SK-N-MC (cell line): ENCODE measurements around the gene KCNC3.

Source experiments
- DNase-seq: peaks from one replicate; pipeline ENCODE4 v3.0.0-alpha.2; 2011; ENCODE audit warnings: low read depth, low spot score
- H3K27ac ChIP-seq: fragments of 200-600 bp; sonication (generic); 2 replicates; pipeline ENCODE4 v1.5.1; 2016; ENCODE audit warnings: mixed run types
- H3K36me3 ChIP-seq: fragments of 200-600 bp; sonication (generic); 2 replicates; pipeline ENCODE4 v1.6.1; 2017; ENCODE audit warnings: antibody characterized with exemption, low read length, mixed read lengths; ENCODE audit not compliant: insufficient read depth
- H3K4me3 ChIP-seq: fragments of 200-600 bp; sonication (generic); 2 replicates; pipeline ENCODE4 v1.5.1; 2016
- H3K9ac ChIP-seq: fragments of 200-600 bp; sonication (generic); 2 replicates; pipeline ENCODE4 v1.8.0; 2017; ENCODE audit warnings: mixed run types, mixed read lengths; ENCODE audit not compliant: insufficient read length
- H3K9me3 ChIP-seq: fragments of 200-600 bp; sonication (generic); 2 replicates; pipeline ENCODE4 v1.6.1; 2017; ENCODE audit warnings: low read depth, mild to moderate bottlenecking, antibody characterized with exemption, low read length, moderate library complexity, mixed read lengths
- EZH2 ChIP-seq: fragments of 200-600 bp; sonication (generic); IDR thresholded peaks from one replicate; pipeline ENCODE4 v1.6.1; 2017; ENCODE audit warnings: antibody characterized with exemption
- FOXP2 ChIP-seq: optimal IDR thresholded peaks from 2 replicates; pipeline ENCODE3; 2011; ENCODE audit warnings: mild to moderate bottlenecking, moderate library complexity; ENCODE audit not compliant: insufficient read depth; ENCODE audit errors: extremely low read length, control extremely low read depth
- POLR2AphosphoS5 ChIP-seq: IDR thresholded peaks from 2 replicates; pipeline ENCODE4 v1.6.1; 2012; ENCODE audit warnings: mild to moderate bottlenecking, low read depth, low read length, borderline replicate concordance

KCNC3 gene

DNA sequence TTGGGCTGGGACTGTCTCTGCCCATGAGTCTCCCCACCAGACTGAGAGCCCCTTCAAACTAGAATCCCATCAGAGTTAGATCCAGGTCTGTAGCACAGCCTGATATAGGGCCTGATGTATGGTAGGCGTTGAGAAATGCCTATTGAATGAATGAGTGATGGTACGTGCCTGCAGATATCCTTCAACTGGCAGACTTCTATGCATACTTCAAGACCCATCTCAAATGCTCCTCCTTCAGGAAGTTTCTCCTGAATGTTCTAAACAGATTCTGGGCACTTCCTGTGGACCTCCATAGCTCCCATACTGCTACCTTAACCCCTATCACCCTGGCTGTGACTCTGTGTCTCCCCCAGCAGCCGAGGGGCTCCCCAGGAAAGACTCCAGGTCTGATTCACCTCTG lies 48.2 kb downstream of the KCNC3 start:
- H3K36me3 ChIP-seq = no peaks in the 10 kb centered on the region
- no peaks in the 10 kb centered on the region; the same call in 1 of the 2 replicates for H3K9me3 ChIP-seq
- DNase-seq = no peak
- no peak overlapping the region for H3K4me3 ChIP-seq
- no peak overlapping the region for H3K9ac ChIP-seq
- no peak overlapping the region for H3K27ac ChIP-seq
- TF ChIP-seq POLR2AphosphoS5 (no peak), EZH2 (no peak)

DNA sequence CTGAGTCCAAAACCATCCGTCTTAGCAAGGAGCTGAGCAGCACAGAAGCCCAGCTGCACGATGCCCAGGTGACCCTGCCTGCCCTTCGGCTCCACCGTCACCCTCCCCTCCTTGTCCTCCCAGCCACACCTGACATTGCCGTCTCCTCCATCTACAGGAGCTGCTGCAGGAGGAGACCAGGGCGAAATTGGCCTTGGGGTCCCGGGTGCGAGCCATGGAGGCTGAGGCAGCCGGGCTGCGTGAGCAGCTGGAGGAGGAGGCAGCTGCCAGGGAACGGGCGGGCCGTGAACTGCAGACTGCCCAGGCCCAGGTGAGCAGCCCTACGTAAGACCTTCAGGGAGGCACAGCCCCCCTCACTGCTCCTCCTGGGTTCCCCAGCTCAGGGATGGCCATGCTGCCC lies 49.1 kb downstream of the KCNC3 start:
- H3K9me3 ChIP-seq = no peaks in the 10 kb centered on the region
- no peak overlapping the region for H3K4me3 ChIP-seq
- no peak overlapping the region for H3K27ac ChIP-seq
- DNase-seq = no peak
- no peaks in the 10 kb centered on the region for H3K36me3 ChIP-seq
- no peak overlapping the region for H3K9ac ChIP-seq
- no peak for TF ChIP-seq POLR2AphosphoS5
- TF ChIP-seq EZH2 = no peak
- TF ChIP-seq FOXP2 = no peak

DNA sequence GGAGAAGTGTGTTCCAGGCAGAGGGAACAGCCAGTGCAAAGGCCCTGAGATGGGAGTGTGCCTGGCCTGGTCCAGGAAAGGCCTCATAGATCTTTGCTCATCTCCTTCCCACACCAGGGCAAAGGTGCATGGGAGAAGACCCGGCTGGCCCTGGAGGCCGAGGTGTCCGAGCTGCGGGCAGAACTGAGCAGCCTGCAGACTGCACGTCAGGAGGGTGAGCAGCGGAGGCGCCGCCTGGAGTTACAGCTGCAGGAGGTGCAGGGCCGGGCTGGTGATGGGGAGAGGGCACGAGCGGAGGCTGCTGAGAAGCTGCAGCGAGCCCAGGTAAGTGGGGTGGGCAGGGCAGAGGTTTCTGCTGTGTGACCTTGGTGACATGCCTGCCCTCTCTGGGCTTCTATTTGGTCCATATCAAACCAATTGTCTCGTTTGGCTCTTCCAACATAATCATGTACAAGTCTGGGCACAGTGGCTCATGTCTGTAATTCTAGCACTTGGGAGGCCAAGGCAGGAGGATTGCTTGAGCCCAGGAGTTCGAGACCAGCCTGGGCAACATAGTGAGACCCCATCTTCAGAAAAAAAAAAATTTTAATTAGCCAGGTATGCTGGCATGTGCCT lies 51.1 kb downstream of the KCNC3 start:
- TF ChIP-seq POLR2AphosphoS5 (no peak), FOXP2 (no peak), EZH2 (no peak)
- no peak for DNase-seq
- H3K9me3 ChIP-seq = no peaks in the 10 kb centered on the region

DNA sequence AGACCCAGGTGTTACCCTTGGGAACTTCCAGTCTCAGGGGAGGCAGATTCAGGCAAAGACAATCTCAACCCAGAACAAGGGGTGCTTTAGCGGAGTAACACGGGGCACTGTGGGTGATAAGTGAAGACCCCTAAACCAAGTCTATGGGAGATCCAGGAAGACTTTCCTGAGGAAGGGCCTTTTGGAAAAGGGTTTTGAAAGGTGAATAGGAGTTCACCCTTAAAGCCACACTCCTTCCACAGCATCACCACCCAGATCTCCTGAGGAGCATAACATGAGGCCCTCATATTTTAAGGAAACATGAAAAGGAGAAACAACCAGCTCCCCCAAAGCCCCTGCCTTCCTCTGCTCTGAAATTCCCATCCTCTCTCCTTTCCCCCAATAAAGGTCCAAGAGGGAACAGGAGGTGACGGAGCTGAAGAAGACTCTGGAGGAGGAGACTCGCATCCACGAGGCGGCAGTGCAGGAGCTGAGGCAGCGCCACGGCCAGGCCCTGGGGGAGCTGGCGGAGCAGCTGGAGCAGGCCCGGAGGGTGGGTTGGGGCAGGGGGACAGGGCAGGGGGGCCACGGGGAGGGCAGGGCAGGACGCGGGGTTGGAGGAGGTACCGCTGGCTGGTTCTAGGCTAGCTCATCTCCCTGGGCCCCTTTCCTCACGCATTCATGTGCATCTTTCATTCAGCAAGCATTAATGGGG lies 52.7 kb downstream of the KCNC3 start:
- DNase-seq = no peak
- H3K27ac ChIP-seq = no peak overlapping the region
- H3K9me3 ChIP-seq = no peaks in the 10 kb centered on the region
- H3K4me3 ChIP-seq = no peak overlapping the region
- H3K9ac ChIP-seq = no peak overlapping the region
- no peaks in the 10 kb centered on the region for H3K36me3 ChIP-seq
- TF ChIP-seq EZH2 = no peak
- TF ChIP-seq FOXP2 = no peak

More for the DNA sequence above, 51.1 kb downstream of the KCNC3 start:
- Histone ChIP-seq H3K36me3 (no peaks in the 10 kb centered on the region), H3K4me3 (no peak overlapping the region), H3K27ac (no peak overlapping the region), H3K9ac (no peak overlapping the region)

DNA sequence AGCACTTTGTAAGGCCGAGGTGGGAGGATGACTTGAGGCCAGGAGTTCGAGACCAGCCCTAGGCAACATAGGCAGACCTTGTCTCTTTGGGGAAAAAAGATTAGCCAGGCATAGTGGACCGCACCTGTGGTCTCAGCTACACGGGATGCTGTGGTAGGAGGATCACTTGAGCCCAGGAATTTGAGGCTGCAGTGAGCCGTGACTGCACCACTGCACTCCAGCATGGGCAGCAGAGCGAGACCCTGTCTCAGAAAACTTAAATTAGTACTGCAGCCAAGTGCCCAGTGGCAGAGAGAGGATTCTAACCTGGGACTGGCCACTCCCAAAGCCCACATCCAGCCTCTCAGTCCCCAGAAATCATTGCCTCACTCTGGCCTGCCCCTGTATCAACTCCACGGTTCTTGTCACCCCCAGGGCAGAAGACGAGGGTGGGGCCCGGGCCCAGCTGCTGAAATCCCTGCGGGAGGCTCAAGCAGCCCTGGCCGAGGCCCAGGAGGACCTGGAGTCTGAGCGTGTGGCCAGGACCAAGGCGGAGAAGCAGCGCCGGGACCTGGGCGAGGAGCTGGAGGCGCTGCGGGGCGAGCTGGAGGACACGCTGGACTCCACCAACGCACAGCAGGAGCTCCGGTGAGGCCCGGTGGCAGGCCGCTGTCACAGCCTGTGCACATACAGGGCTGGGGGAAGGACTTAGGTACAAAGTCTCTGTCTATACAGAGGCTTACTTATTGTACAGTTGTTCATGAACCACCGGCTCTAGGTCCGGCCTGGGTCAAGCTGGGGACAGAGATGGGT lies 53.4 kb downstream of the KCNC3 start:
- H3K4me3 ChIP-seq = no peak overlapping the region
- TF ChIP-seq EZH2 = no peak
- no peak for TF ChIP-seq FOXP2
- TF ChIP-seq POLR2AphosphoS5 = no peak
- no peak for DNase-seq
- H3K9me3 ChIP-seq = no peaks in the 10 kb centered on the region
- H3K27ac ChIP-seq = no peak overlapping the region
- no peaks in the 10 kb centered on the region for H3K36me3 ChIP-seq
- no peak overlapping the region for H3K9ac ChIP-seq

DNA sequence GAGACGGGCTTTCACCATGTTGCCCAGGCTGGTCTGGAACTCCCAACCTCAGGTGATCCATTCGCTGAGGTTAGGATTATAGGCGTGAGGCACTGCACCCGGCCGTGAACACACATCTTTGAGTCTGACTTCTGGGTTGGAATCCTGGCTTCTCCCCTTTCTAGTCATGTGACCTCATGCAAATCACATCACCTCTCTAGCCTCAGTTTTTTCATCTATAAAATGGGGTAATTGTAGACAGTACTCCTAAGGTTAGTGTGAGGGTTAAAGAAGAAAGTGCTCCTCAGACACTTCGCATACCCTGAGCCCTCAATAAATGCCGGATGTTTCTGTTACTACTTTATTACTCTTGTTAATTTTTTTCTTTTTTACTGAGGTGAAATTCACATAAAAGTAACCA lies 55.4 kb downstream of the KCNC3 start:
- H3K36me3 ChIP-seq = no peaks in the 10 kb centered on the region

DNA sequence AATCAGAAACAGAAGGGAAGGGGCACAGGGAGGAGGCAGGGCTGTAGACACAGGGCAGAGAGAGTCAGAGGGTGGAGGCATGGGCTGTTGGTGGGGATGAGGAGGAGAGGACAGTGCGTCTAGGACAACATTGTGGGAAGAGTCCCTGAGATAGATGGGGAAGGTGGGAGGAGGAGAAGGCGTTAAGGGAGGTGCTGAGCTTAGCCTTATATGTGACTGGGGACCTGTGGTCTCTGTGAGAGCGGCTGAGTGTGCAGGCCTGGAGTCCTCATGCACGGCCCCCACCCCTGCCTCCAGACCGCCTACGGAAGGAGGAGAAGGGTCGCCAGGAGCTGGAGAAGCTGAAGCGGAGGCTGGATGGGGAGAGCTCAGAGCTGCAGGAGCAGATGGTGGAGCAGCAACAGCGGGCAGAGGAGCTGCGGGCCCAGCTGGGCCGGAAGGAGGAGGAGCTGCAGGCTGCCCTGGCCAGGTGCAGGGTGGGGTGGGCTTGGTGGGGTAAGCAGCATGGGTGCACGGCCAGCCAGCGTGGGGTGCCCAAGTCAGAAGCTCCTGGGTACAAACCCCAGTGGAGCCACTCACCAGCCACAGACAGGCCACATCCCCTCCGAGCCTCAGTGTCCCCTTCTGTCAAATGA lies 56.8 kb downstream of the KCNC3 start:
- Histone ChIP-seq H3K9ac (no peak overlapping the region), H3K36me3 (no peaks in the 10 kb centered on the region), H3K4me3 (no peak overlapping the region), H3K27ac (no peak overlapping the region), H3K9me3 (no peaks in the 10 kb centered on the region)
- DNase-seq = no peak
- no peak for TF ChIP-seq EZH2

More for the DNA sequence above, 55.4 kb downstream of the KCNC3 start:
- Histone ChIP-seq H3K9ac (no peak overlapping the region), H3K9me3 (no peaks in the 10 kb centered on the region), H3K4me3 (no peak overlapping the region), H3K27ac (no peak overlapping the region)
- no peak for DNase-seq
- no peak for TF ChIP-seq EZH2
- TF ChIP-seq FOXP2 = no peak
- TF ChIP-seq POLR2AphosphoS5 = no peak

DNA sequence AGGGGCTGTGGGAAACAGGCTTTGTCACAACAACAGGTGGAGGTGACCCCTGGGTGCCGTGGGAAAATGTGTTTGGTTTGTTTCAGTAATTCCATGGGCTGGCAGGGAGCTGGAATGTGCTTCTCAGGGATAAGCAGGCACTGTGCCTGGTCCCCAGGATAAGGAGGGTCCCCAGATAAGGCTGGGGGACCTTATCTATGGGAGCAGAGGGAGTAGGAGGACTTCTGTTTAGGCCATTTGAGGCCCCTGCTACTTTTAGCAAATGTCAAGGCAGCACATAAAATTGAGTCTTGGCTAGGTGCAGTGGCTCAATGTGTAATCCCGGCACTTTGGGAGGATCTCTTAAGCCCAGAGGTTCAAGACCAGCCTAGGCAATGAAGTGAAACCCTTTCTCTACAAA lies 59.5 kb downstream of the KCNC3 start:
- Histone ChIP-seq H3K9ac (no peak overlapping the region), H3K4me3 (no peak overlapping the region), H3K9me3 (no peaks in the 10 kb centered on the region), H3K27ac (no peak overlapping the region), H3K36me3 (no peaks in the 10 kb centered on the region)
- no peak for DNase-seq
- TF ChIP-seq FOXP2 = no peak
- no peak for TF ChIP-seq EZH2
- TF ChIP-seq POLR2AphosphoS5 = no peak
